ENCODE data around the gene ACAT2.

DNA sequence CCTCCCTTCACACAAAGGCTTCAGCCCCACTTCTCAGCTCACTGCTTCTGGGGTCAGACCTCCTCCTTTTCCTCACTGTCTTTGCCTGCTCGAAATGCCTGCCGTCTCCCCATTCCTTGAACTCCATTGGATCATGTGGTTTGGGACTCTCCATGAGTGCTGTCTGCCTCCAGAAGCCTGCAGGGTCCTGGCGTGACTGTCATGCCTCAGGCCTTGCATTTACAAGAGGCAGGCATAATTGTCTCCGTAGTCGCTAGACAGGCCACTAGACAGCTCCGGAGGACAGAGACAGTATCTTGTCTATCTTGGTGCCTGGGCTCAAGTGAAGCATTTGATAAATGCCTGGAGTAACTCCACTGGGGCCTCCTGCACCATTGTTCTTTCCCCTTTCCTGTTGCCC lies 53.6 kb downstream of the ACAT2 start:
- TF ChIP-seq, protein P1, sequence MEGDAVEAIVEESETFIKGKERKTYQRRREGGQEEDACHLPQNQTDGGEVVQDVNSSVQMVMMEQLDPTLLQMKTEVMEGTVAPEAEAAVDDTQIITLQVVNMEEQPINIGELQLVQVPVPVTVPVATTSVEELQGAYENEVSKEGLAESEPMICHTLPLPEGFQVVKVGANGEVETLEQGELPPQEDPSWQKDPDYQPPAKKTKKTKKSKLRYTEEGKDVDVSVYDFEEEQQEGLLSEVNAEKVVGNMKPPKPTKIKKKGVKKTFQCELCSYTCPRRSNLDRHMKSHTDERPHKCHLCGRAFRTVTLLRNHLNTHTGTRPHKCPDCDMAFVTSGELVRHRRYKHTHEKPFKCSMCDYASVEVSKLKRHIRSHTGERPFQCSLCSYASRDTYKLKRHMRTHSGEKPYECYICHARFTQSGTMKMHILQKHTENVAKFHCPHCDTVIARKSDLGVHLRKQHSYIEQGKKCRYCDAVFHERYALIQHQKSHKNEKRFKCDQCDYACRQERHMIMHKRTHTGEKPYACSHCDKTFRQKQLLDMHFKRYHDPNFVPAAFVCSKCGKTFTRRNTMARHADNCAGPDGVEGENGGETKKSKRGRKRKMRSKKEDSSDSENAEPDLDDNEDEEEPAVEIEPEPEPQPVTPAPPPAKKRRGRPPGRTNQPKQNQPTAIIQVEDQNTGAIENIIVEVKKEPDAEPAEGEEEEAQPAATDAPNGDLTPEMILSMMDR (IDR thresholded peaks at IDR 0.05 in 4 of 5, conservative IDR thresholded peaks at IDR 0.05 in 1 of 5): no peak
- TF ChIP-seq POLR2A (IDR thresholded peaks at IDR 0.05): no peak
